ENCODE results near the gene PCDHGA2.
"Not testable (repeated sequence)": the region's sequence is repeated elsewhere in the genome, so short reads cannot be mapped to it uniquely, and the experiment has no call there.

PCDHGA2 gene

GRCh38 chr5:141382469-141383294 is 44.1 kb downstream of the PCDHGA2 start, which contains the start of gene PCDHGA7:
Gene PCDHGA7 (plus strand): TSS chr5:141382742. CDS start chr5:141382900, 158 bp downstream.
- DNase-seq (ENCODE audit: low spot score) = no peak

- DNase-seq (ENCODE audit: low spot score) = no peak
Measured at GRCh38 chr5:141383345-141383744, 44.8 kb downstream of the PCDHGA2 start.

GRCh38 chr5:141384471-141385267 is 46.1 kb downstream of the PCDHGA2 start:
- no peak for DNase-seq (ENCODE audit: low spot score)

- DNase-seq (ENCODE audit: low spot score) = not testable (repeated sequence)
Measured at GRCh38 chr5:141387557-141388311, 49.2 kb downstream of the PCDHGA2 start, which contains the start of gene PCDHGB4. Gene PCDHGB4 (plus strand): TSS chr5:141387698. CDS start chr5:141387885, 187 bp downstream.

- DNase-seq (ENCODE audit: low spot score) = no peak
Measured at GRCh38 chr5:141388661-141389060, 50.1 kb downstream of the PCDHGA2 start.

- no peak for DNase-seq (ENCODE audit: low spot score)
Measured at GRCh38 chr5:141389153-141390042, 50.8 kb downstream of the PCDHGA2 start.

GRCh38 chr5:141392429-141393198 is 54.1 kb downstream of the PCDHGA2 start, which contains the start of gene PCDHGA8:
Gene PCDHGA8 (plus strand): TSS chr5:141392633. CDS start chr5:141392814, 181 bp downstream.
- DNase-seq (ENCODE audit: low spot score) = no peak

Measured in cerebellar cortex (tissue), 1 donor.